ENCODE data around the gene MILR1. TPM values are rescaled to one million over a fixed set of nuclear protein-coding genes. Genes with fewer than 3 reads are reported as not detected.

Gene MILR1
- polyA plus RNA-seq, 1 donor (not counting 4 experiments of a cell fraction or from before 2014, with no cell fraction given), result not detected

DNA sequence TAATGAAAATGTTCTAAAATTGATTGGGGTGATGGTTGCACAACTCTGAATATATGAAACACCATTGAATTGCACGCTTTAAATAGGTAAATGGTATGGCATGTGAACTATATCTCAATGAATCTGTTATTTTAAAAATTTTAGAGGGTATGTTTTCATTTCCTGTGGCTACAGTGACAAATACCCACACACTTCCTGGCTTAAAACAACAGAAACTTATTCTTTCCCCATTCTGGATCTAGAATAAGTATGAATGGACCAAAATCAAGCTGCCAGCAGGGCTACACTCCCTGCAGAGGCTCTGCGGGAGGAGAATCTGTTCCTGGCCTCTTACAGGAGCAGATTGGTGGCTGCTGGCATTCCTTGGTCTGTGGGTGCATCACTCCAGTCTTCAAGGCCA is 47.0 kb upstream of the MILR1 start:
- no peak overlapping the region for H3K4me2 ChIP-seq (ENCODE audit: control insufficient read depth, extremely low read depth, insufficient read depth, low read depth, low read length)
- FAIRE-seq (no peak), DNase-seq (ENCODE audit: low read depth, low spot score) (no peak)
- H3K27me3 ChIP-seq (ENCODE audit: control insufficient read depth, extremely low read depth, insufficient read depth, low read length), result no peaks in the 10 kb centered on the region
- no peaks in the 10 kb centered on the region for H3K9me1 ChIP-seq (ENCODE audit: control insufficient read depth, extremely low read depth, insufficient read depth, low read length)
- no peak overlapping the region for H3K9ac ChIP-seq (ENCODE audit: control insufficient read depth, extremely low read depth, insufficient read depth, low read length)
- TF ChIP-seq EZH2 (IDR thresholded peaks at IDR 0.05; ENCODE audit: low read length), result no peak
- TF ChIP-seq, protein P1, sequence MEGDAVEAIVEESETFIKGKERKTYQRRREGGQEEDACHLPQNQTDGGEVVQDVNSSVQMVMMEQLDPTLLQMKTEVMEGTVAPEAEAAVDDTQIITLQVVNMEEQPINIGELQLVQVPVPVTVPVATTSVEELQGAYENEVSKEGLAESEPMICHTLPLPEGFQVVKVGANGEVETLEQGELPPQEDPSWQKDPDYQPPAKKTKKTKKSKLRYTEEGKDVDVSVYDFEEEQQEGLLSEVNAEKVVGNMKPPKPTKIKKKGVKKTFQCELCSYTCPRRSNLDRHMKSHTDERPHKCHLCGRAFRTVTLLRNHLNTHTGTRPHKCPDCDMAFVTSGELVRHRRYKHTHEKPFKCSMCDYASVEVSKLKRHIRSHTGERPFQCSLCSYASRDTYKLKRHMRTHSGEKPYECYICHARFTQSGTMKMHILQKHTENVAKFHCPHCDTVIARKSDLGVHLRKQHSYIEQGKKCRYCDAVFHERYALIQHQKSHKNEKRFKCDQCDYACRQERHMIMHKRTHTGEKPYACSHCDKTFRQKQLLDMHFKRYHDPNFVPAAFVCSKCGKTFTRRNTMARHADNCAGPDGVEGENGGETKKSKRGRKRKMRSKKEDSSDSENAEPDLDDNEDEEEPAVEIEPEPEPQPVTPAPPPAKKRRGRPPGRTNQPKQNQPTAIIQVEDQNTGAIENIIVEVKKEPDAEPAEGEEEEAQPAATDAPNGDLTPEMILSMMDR (optimal IDR thresholded peaks at IDR 0.05 in 1 of 3, IDR thresholded peaks at IDR 0.05 in 1 of 3, conservative IDR thresholded peaks at IDR 0.05 in 1 of 3; ENCODE audit: extremely low read depth in 1 of 3, insufficient read depth in 2 of 3, low read length in 3 of 3), result no peak
- H2AFZ ChIP-seq (ENCODE audit: control insufficient read depth, low read length), result no peak overlapping the region
- no peak overlapping the region for H3K27ac ChIP-seq (ENCODE audit: control insufficient read depth, insufficient read depth, low read length)
- H3K4me1 ChIP-seq (ENCODE audit: control insufficient read depth, extremely low read depth, insufficient read depth, low read length), result peaks cover 13% of the 10 kb centered on the region
- H3K79me2 ChIP-seq (ENCODE audit: control insufficient read depth, insufficient read depth, low read length), result no peaks in the 10 kb centered on the region
- no peaks in the 10 kb centered on the region for H3K9me3 ChIP-seq (ENCODE audit: control insufficient read depth, low read depth, low read length)
- no peaks in the 10 kb centered on the region for H3K36me3 ChIP-seq (ENCODE audit: control insufficient read depth in 2 of 2, extremely low read depth in 1 of 2, insufficient read depth in 2 of 2, low read length in 2 of 2)
- H4K20me1 ChIP-seq (ENCODE audit: control insufficient read depth, extremely low read depth, insufficient read depth, low read length), result no peaks in the 10 kb centered on the region
- dilution Hi-C loops (cut with MboI; ENCODE audit: extremely low pct_ligation_motif_present, low sequenced_read_pairs), result no loop called here
- no peak overlapping the region for H3K4me3 ChIP-seq (ENCODE audit: control insufficient read depth in 2 of 3, extremely low read depth in 1 of 3, insufficient read depth in 2 of 3, low read depth in 1 of 3, low read length in 3 of 3)

DNA sequence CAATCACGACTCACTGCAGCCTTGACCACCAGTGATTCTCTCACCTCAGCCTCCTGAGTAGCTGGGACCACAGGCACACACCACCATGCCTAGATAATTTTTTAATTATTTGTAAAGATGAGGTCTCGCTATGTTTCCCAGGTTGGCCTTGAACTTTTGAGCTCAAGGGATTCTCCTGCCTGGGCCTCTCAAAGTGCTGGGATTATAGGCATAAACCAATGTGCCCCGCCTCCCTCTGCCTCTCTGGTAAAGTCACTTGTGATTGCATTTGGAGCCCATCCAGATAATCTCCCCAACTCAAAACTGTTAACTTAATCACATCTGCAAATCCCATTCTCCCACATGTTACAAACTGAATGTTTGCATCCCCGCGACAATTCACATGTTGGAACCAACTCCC is 46.4 kb upstream of the MILR1 start:
- Histone ChIP-seq H3K4me2 (ENCODE audit: control insufficient read depth, extremely low read depth, insufficient read depth, low read depth, low read length) (no peak overlapping the region), H3K4me1 (ENCODE audit: control insufficient read depth, extremely low read depth, insufficient read depth, low read length) (peaks cover 13% of the 10 kb centered on the region), H3K9me3 (ENCODE audit: control insufficient read depth, low read depth, low read length) (no peaks in the 10 kb centered on the region), H3K4me3 (ENCODE audit: control insufficient read depth in 2 of 3, extremely low read depth in 1 of 3, insufficient read depth in 2 of 3, low read depth in 1 of 3, low read length in 3 of 3) (no peak overlapping the region), H3K36me3 (ENCODE audit: control insufficient read depth in 2 of 2, extremely low read depth in 1 of 2, insufficient read depth in 2 of 2, low read length in 2 of 2) (no peaks in the 10 kb centered on the region), H3K27me3 (ENCODE audit: control insufficient read depth, extremely low read depth, insufficient read depth, low read length) (no peaks in the 10 kb centered on the region), H3K27ac (ENCODE audit: control insufficient read depth, insufficient read depth, low read length) (no peak overlapping the region), H3K9me1 (ENCODE audit: control insufficient read depth, extremely low read depth, insufficient read depth, low read length) (no peaks in the 10 kb centered on the region), H3K9ac (ENCODE audit: control insufficient read depth, extremely low read depth, insufficient read depth, low read length) (no peak overlapping the region), H4K20me1 (ENCODE audit: control insufficient read depth, extremely low read depth, insufficient read depth, low read length) (no peaks in the 10 kb centered on the region), H3K79me2 (ENCODE audit: control insufficient read depth, insufficient read depth, low read length) (no peaks in the 10 kb centered on the region), H2AFZ (ENCODE audit: control insufficient read depth, low read length) (no peak overlapping the region)
- TF ChIP-seq, protein P1 (optimal IDR thresholded peaks at IDR 0.05 in 1 of 3, IDR thresholded peaks at IDR 0.05 in 1 of 3, conservative IDR thresholded peaks at IDR 0.05 in 1 of 3; ENCODE audit: extremely low read depth in 1 of 3, insufficient read depth in 2 of 3, low read length in 3 of 3), result no peak
- TF ChIP-seq EZH2 (IDR thresholded peaks at IDR 0.05; ENCODE audit: low read length), result no peak
- dilution Hi-C loops (cut with MboI; ENCODE audit: extremely low pct_ligation_motif_present, low sequenced_read_pairs), result no loop called here
- FAIRE-seq, result no peak
- no peak for DNase-seq (ENCODE audit: low read depth, low spot score)
